HT-29 (cell line): ENCODE measurements around the gene GRXCR2. TPM values are rescaled to one million over a fixed set of nuclear protein-coding genes. Genes with fewer than 3 reads are reported as not detected.
"Not testable (repeated sequence)": the region's sequence is repeated elsewhere in the genome, so short reads cannot be mapped to it uniquely, and the experiment has no call there.

Source experiments
- DNase-seq: peaks from one replicate; pipeline ENCODE4 v3.0.0-alpha.2; 2015; ENCODE audit warnings: low spot score
- total RNA-seq: library from RNA; depleted of rRNA; stranded (reverse); fragments of >200 nt; shearing (Covaris generic); gene quantifications from 2 replicates; pipeline ENCODE4 v1.2.3, GENCODE V29; 2014; rRNA removed

GRXCR2 gene
- total RNA-seq, 1 experiment from 2014 or later = not detected

- not testable (repeated sequence) for DNase-seq
Measured at GRCh38 chr5:145836241-145836640, 36.6 kb downstream of the GRXCR2 start.

DNA sequence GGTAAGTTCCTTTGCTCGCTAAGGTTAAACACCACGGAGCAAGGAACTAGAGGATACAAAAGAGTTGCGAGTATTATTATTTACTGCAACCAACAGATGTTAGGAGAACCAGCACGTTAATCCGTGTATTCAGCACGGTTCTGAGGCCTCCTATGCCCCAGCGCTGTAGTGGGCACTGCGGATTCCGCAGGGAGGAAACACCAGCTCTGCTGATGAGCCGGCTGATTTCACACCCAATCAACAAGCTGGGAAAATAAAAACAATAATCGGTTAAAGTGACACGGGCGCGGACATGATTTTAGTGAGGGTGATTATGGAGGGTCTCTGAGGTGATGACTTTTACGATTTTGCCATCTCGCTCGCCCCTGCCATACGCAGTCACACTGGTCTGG lies 37.0 kb downstream of the GRXCR2 start:
- no peak for DNase-seq

DNA sequence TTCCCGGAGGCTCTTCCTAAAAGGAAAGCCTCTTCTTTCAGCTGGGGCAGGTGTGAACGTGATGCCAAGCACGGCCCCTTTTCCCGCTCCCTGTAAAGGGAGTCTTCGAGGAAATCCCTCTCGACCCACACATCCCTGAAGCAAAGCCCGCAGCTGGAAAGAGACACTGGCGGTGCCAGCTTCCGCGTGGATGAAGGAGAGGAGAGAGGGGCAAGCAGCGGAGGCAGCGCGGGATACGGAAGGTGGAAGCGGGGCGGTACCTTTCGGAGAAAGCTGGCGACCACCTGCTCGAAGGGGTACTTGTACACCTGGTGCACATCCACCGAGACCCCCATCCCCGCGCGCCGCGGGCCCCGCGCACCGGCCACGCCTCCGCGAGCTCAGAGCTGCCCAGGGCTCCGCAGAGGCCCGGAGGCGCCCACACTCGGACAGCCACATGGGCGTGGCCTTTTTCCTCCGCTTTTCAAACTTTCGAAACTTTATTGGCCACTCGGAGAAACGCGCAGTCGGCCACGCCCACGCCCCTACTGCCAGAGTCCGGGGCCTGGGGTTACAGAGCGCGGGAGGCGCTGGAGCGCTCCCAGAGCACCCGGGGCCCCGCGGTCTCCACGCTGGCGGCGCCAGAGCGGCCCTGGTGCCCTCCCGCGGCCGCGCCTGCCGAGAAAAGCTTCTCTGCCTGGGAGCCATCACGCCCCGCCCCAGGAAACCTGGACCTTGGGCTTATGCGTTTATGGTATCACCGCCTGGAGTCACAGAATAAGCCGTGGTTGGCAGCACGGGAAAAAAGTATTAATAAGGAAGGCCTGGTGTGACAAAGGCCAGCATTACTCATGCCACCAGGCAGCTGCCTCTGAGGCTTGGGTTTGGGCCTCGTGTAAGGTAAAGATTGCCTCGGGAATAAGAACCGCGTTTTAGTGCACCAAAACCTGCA lies 37.6 kb downstream of the GRXCR2 start, which contains the start of gene PRELID2:
PRELID2 (minus strand) TSS at position 426 of the 931 bp plus-strand sequence; CDS start at position 335, 91 bp downstream.
- DNase-seq = peak; percentile 95

DNA sequence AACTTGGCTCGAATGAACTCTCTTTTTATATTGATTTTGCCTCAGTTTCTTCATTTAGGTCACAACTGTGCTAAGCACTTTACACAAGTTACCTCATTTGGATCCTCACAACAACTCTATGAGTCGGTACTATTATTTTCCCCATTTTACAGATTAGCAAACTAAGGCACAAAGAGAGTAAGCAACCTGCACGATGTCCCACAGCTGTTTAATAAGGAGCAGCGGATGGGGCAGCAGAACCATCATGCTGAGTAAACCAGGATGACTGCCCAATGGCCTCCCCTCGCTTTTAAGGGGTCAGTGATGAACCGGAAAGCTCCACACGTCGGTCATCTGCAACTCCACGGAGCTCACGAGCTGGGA lies 38.3 kb downstream of the GRXCR2 start:
- DNase-seq = peak; percentile 21

- no peak for DNase-seq
Measured at GRCh38 chr5:145833631-145834200, 39.1 kb downstream of the GRXCR2 start.

GRCh38 chr5:145830594-145830993 lies 42.2 kb downstream of the GRXCR2 start:
- no peak for DNase-seq

DNA sequence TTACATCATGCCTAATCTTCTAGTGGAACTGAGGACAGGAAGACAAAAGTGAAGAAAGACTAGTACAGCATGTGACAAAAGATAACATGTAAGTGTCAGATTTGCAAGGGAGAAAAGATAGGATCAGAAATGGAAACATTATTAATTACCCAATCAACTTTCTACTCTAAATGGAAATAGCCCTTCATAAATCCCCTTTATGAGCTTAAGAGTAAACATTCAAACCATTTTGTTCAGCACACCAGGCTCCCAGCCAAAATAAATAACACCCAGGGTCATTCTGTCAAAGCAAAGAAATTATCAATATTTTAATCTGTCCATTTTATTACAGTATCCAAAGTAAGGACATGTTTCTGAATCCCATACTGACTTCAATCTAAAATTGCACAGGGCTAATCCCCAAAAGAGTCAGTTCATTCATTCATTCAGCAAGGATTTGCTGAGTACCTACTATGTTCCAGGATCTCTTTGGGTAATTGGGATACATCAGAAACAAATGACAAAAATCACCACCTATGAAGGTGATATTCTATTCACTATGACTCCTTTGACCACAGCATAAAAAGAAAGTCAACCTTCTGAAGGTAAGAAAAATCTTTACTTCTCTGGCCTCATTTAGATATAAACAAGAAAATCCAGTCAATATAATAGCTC lies 43.0 kb downstream of the GRXCR2 start:
- DNase-seq = peak; percentile 64

DNA sequence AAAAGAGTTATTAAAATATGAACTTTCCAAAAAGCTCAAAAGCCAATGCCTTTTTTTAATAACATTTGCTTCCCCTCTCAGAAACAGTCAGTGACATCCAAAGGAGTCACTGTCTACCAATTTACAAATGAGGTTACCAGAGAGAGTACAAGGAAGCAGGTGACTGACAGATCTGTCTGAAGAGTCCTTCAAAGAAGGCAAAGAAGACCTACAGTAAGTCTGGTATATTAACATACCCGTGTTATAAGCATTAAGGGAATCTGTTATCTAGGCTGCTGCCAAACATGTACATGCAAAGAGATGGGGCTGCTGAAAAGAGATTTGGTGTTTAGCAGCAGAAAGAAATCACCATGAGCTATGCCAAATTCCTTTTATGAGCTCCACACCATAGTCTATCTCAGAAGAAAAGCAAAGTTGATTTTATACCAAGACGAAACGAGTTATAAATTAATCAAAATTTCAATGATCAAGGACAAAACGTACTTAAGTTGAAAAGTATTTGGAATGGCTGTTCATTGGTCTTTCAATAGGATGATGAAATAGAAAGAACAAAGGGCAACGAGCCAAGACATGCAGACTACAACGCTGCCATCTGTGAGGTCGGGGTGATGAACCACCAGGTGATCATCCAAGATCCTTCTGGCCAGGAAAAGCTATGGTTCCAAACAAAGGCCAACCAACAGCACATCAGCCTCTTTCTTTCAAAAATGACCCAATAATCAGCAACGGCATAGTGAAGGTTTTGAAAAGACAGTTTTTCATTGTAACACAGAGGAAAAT lies 45.7 kb downstream of the GRXCR2 start:
- no peak for DNase-seq

DNA sequence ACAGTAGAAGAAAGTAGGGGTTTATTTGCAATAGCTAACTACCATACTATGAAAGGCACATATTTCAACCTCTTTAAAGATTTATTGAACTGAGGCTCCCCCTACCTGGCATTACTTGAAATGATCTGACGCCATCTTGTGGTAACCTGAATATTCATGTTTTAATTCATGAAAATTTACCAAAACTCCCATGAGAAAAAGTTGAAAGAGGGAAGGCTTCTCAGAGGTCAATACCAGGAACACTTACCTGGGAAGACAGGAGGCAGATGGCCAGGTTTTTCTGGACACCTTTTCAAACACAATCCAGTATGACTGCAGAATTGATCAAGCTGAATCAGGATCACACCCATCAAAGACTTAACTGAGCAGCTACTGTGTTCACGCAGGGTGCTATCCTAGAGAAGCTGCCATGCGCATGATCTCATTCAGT lies 47.0 kb downstream of the GRXCR2 start:
- peak; percentile 65 for DNase-seq

DNA sequence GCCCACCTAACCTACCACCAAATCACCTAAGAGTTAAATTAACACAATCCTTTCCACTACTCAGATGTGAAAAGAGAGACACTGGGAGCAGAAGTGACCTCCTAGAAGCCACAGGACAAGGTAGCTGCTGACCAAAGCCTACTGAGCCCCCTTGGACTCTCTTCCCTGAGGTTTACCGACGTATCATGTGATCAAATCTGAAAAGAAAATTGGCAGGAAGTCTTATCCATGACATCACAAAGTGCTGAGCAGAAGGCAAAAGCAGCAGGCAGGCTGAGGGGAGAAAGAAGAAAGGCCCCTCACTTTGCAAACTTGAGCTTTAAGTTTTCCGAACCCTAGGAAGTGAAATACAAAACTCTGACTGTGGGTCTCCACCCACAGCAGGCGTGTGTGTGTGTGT lies 48.8 kb downstream of the GRXCR2 start:
- no peak for DNase-seq

DNA sequence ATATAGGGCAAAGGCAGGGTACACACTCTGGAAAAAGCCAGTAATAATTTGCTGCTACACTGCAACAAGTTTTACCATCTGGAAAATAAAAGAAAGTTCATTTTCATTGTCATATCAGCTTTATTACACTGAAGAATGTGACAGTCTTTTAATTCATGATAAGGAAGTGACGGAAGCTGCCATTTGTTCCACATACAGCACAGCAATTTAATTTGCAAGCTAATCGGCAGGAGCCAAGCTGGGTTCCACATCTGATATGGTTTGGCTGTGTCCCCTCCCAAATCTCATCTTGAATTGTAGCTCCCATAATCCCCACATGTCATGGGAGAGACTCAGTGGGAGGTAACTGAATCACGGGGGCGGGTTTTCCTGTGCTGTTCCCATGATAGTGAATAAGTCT lies 54.2 kb downstream of the GRXCR2 start:
- no peak for DNase-seq

DNA sequence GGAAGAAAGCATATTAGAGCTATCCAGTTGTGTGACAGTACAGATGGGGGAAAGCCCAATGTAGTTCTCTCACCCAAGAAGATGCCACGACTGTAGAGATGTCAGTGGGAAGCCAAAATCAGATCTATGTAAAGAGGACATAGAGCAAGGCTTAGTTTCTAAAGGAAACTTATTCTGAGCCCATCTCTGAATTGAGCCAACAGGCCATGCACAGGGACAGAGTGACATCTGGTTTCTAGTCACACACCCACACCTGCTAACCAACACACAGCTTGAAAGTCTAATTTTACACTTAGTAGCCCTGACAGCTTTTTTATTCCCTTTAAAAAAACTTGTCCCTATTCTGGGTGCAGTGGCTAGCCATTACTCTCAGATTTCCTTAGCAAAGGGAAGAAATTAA lies 59.9 kb downstream of the GRXCR2 start:
- no peak for DNase-seq

- DNase-seq = peak; percentile 42
Measured at GRCh38 chr5:145811834-145812625, 60.8 kb downstream of the GRXCR2 start.

Other genes starting within 250 kb of the GRXCR2 start
- gene PRELID2, start 37.7 kb downstream of the GRXCR2 start, total RNA-seq = 49.7 and 55.9 TPM in 2 replicates
- 13.9 and 15.9 TPM in 2 replicates for gene SH3RF2, start 63.6 kb upstream of the GRXCR2 start, total RNA-seq
- gene PLAC8L1, start 232.6 kb upstream of the GRXCR2 start, total RNA-seq = not detected in 2 replicates